Kidney (tissue), 14 donors: Measurements from ENCODE around the gene MAGIX. TPM values are rescaled to one million over a fixed set of nuclear protein-coding genes. Genes with fewer than 3 reads are reported as not detected.
A peak's percentile ranks its signal among the peaks of the same experiment; 100 is the strongest.

ENCODE experiments used
- DNase-seq, 5 donors: peaks; one replicate each; pipeline ENCODE4 v3.0.0-alpha.2; 2013 to 2020
- FAIRE-seq: peaks from 2 replicates; lab custom pipeline; 2012; peaks lifted over from hg19 to GRCh38; lab: Jason Lieb, UNC
- H3K27ac ChIP-seq, 2 donors: one replicate each; pipeline ENCODE4 v1.7.0; 2013; ENCODE audit warnings: low read depth in 2 of 2, low read length in 2 of 2, inconsistent platforms in 1 of 2
- H3K27me3 ChIP-seq: one replicate; pipeline ENCODE4 v1.7.1; 2013; ENCODE audit warnings: low read length, inconsistent platforms; ENCODE audit not compliant: control insufficient read depth, insufficient read depth
- H3K36me3 ChIP-seq, 3 donors: one replicate each; pipeline versions ENCODE4 v1.7.0 to v1.7.1; 2013; ENCODE audit warnings: low read length in 3 of 3, control low read depth in 1 of 3, inconsistent platforms in 1 of 3; ENCODE audit not compliant: insufficient read depth in 3 of 3, control insufficient read depth in 2 of 3
- H3K4me1 ChIP-seq, 3 donors: one replicate each; pipeline versions ENCODE4 v1.7.0 to v1.7.1; 2013; ENCODE audit warnings: low read length in 3 of 3, inconsistent platforms in 1 of 3, low read depth in 1 of 3; ENCODE audit not compliant: control insufficient read depth in 2 of 3, insufficient read depth in 2 of 3
- H3K4me3 ChIP-seq, 3 donors: one replicate each; pipeline versions ENCODE4 v1.7.0 to v1.8.1; 2013; ENCODE audit warnings: low read length in 3 of 3, control low read depth in 1 of 3, inconsistent platforms in 1 of 3
- H3K9ac ChIP-seq, 3 donors: one replicate each; pipeline versions ENCODE4 v1.7.0 to v1.7.1; 2013; ENCODE audit warnings: low read length in 3 of 3, control low read depth in 1 of 3, inconsistent platforms in 1 of 3
- H3K9me3 ChIP-seq, 3 donors: one replicate each; pipeline versions ENCODE4 v1.7.0 to v1.7.1; 2013; ENCODE audit warnings: low read length in 3 of 3, control low read depth in 1 of 3, inconsistent platforms in 1 of 3; ENCODE audit not compliant: control insufficient read depth in 2 of 3, insufficient read depth in 1 of 3
- CTCF ChIP-seq: IDR thresholded peaks from 3 replicates; pipeline ENCODE4 v1.5.1; 2012; ENCODE audit warnings: mild to moderate bottlenecking, moderate library complexity, borderline replicate concordance; ENCODE audit not compliant: insufficient read depth; ENCODE audit errors: extremely low read depth
- intact Hi-C: fragments of 100-400 bp; cut with DNase I; formaldehyde crosslinking; loops from one replicate; pipeline ENCODE4 v1.11.1; 2022
- polyA plus RNA-seq: library from polyadenylated mRNA; stranded (reverse); fragments of 350-450 nt; fragmentation: Illumina TruSeq; extraction: RNeasy Lipid Tissue Mini Kit (QIAGEN cat#74804); gene quantifications from one replicate; pipeline ENCODE4 v1.2.3, GENCODE V29; 2014; ENCODE audit warnings: low read depth, low replicate concordance; ENCODE audit not compliant: insufficient read depth
- total RNA-seq: library from RNA; stranded (reverse); fragmentation: NEBNext Ultra II Directional; extraction: Animal tissue kit (Norgen Biotek cat#: 25700); gene quantifications from one replicate; pipeline ENCODE4 v1.2.1, GENCODE V29; 2021
- donor health status: control.
- donor health status: control.
- donor health status: control.
- donor health status: control.
- donor health status: control.
- donor health status: DM: yes; HTN: yes; CAD: no.
- donor health status: Normal renal cell carcinoma (clear cell type).

Gene MAGIX
- total and polyA plus RNA-seq, 2 donors from 2014 or later = 11.6 to 34.0 TPM

- intact Hi-C loops = no loop called here
- no peaks in the 10 kb centered on the region for H3K36me3 ChIP-seq
- DNase-seq = peak; percentile 86 to 96 (median 92)
- H3K4me3 ChIP-seq = peak within 1 kb of the TSS; percentile 51 to 55 (median 53)
- H3K27me3 ChIP-seq = no peaks in the 10 kb centered on the region
- no peak for FAIRE-seq
- H3K9ac ChIP-seq = peak within 1 kb of the TSS in 2 of 3 donors; percentile 4 to 44
- H3K4me1 ChIP-seq = no peaks in the 10 kb centered on the region
- H3K9me3 ChIP-seq = no peaks in the 10 kb centered on the region
- peak within 1 kb of the TSS in 1 of 2 donors; percentile 11 for H3K27ac ChIP-seq
- no peak for TF ChIP-seq CTCF
Measured at GRCh38 chrX:49199906-49200771, 37.6 kb downstream of the MAGIX start, which contains the start of gene SYP. Gene SYP (minus strand): TSS chrX:49200193. CDS start chrX:49200186, 7 bp downstream.

GRCh38 chrX:49202022-49202421, 39.5 kb downstream of the MAGIX start:
- H3K4me1 ChIP-seq = no peaks in the 10 kb centered on the region
- no peak for FAIRE-seq

GRCh38 chrX:49203536-49203935, 41.0 kb downstream of the MAGIX start:
- no peak overlapping the region for H3K27ac ChIP-seq
- no peaks in the 10 kb centered on the region for H3K4me1 ChIP-seq
- FAIRE-seq (no peak), DNase-seq (no peak)
- no peaks in the 10 kb centered on the region for H3K36me3 ChIP-seq
- H3K9me3 ChIP-seq = no peaks in the 10 kb centered on the region
- H3K9ac ChIP-seq = no peak overlapping the region
- no peaks in the 10 kb centered on the region for H3K27me3 ChIP-seq
- no peak overlapping the region for H3K4me3 ChIP-seq
- intact Hi-C loops = no loop called here
- TF ChIP-seq CTCF = no peak

More at GRCh38 chrX:49202022-49202421, 39.5 kb downstream of the MAGIX start:
- Histone ChIP-seq H3K4me3 (no peak overlapping the region), H3K9ac (no peak overlapping the region), H3K27ac (no peak overlapping the region), H3K36me3 (no peaks in the 10 kb centered on the region), H3K9me3 (no peaks in the 10 kb centered on the region), H3K27me3 (no peaks in the 10 kb centered on the region)
- no peak for DNase-seq
- TF ChIP-seq CTCF = no peak
- intact Hi-C loops = no loop called here
